NCI-H1694 (cell line): ENCODE measurements around the gene LRBA.
A peak's percentile ranks its signal among the peaks of the same experiment; 100 is the strongest.

ENCODE experiments used
- DNase-seq: peaks from one replicate; lab custom pipeline; 2025; lab: John Stamatoyannopoulos, UW

LRBA gene

GRCh38 chr4:150318971-150319370 lies 696.1 kb downstream of the LRBA start:
- DNase-seq = no peak

- no peak for DNase-seq
These were observed 696.6 kb downstream of the LRBA start for GRCh38 chr4:150318527-150318926.

GRCh38 chr4:150316332-150317205 lies 698.5 kb downstream of the LRBA start:
- DNase-seq = no peak

GRCh38 chr4:150315691-150316090 lies 699.4 kb downstream of the LRBA start:
- peak; percentile 83 for DNase-seq

GRCh38 chr4:150315175-150315574 lies 699.9 kb downstream of the LRBA start:
- DNase-seq = peak; percentile 86

GRCh38 chr4:150314031-150314430 lies 701.1 kb downstream of the LRBA start:
- DNase-seq = no peak

GRCh38 chr4:150310159-150310895 lies 704.8 kb downstream of the LRBA start:
- no peak for DNase-seq

- no peak for DNase-seq
These were observed 706.1 kb downstream of the LRBA start for GRCh38 chr4:150308824-150309472.

- DNase-seq = no peak
These were observed 708.4 kb downstream of the LRBA start for GRCh38 chr4:150306719-150307118.

- no peak for DNase-seq
These were observed 709.1 kb downstream of the LRBA start for GRCh38 chr4:150305995-150306394.

GRCh38 chr4:150302553-150302952 lies 712.5 kb downstream of the LRBA start:
- DNase-seq = no peak

- no peak for DNase-seq
These were observed 715.3 kb downstream of the LRBA start for GRCh38 chr4:150299816-150300215.

- peak; percentile 64 for DNase-seq
These were observed 717.1 kb downstream of the LRBA start for GRCh38 chr4:150297861-150298474.

- DNase-seq = no peak
These were observed 725.2 kb downstream of the LRBA start for GRCh38 chr4:150289881-150290280.

- DNase-seq = no peak
These were observed 725.9 kb downstream of the LRBA start for GRCh38 chr4:150289198-150289597.

GRCh38 chr4:150286656-150287055 lies 728.4 kb downstream of the LRBA start:
- DNase-seq = no peak

- DNase-seq = no peak
These were observed 731.4 kb downstream of the LRBA start for GRCh38 chr4:150283689-150284088.

- DNase-seq = no peak
These were observed 734.1 kb downstream of the LRBA start for GRCh38 chr4:150280975-150281374.

GRCh38 chr4:150280081-150280895 lies 734.8 kb downstream of the LRBA start:
- DNase-seq = no peak

GRCh38 chr4:150278206-150278605 lies 736.9 kb downstream of the LRBA start:
- DNase-seq = no peak

- no peak for DNase-seq
These were observed 746.6 kb downstream of the LRBA start for GRCh38 chr4:150268444-150268843.
